ENCODE data around the gene PCSK9.
"Not testable (repeated sequence)": the region's sequence is repeated elsewhere in the genome, so short reads cannot be mapped to it uniquely, and the experiment has no call there.

The PCSK9 gene

GRCh38 chr1:55103891-55104290 is 64.5 kb downstream of the PCSK9 start:
- Histone ChIP-seq H3K27me3 (ENCODE audit: control insufficient read depth, insufficient read depth, low read length) (no peaks in the 10 kb centered on the region), H3K9ac (ENCODE audit: low read depth, low read length) (no peak overlapping the region), H3K36me3 (ENCODE audit: control insufficient read depth, insufficient read depth, low read length) (no peaks in the 10 kb centered on the region), H3K9me3 (ENCODE audit: control insufficient read depth, insufficient read depth, low read length) (no peaks in the 10 kb centered on the region), H3K4me3 (ENCODE audit: low read depth, low read length) (no peak overlapping the region), H3K4me1 (ENCODE audit: control insufficient read depth, insufficient read depth, low read length) (peaks cover under 1% of the 10 kb centered on the region)

- Histone ChIP-seq H3K4me1 (ENCODE audit: control insufficient read depth, insufficient read depth, low read length) (no peaks in the 10 kb centered on the region), H3K9me3 (ENCODE audit: control insufficient read depth, insufficient read depth, low read length) (no peaks in the 10 kb centered on the region), H3K9ac (ENCODE audit: low read depth, low read length) (no peak overlapping the region), H3K36me3 (ENCODE audit: control insufficient read depth, insufficient read depth, low read length) (no peaks in the 10 kb centered on the region), H3K4me3 (ENCODE audit: low read depth, low read length) (no peak overlapping the region), H3K27me3 (ENCODE audit: control insufficient read depth, insufficient read depth, low read length) (no peaks in the 10 kb centered on the region)
These were observed 67.8 kb downstream of the PCSK9 start for GRCh38 chr1:55107101-55107500.

- H3K4me3 ChIP-seq (ENCODE audit: low read depth, low read length); H3K36me3 ChIP-seq (ENCODE audit: control insufficient read depth, insufficient read depth, low read length); H3K4me1 ChIP-seq (ENCODE audit: control insufficient read depth, insufficient read depth, low read length); H3K9ac ChIP-seq (ENCODE audit: low read depth, low read length); H3K9me3 ChIP-seq (ENCODE audit: control insufficient read depth, insufficient read depth, low read length); H3K27me3 ChIP-seq (ENCODE audit: control insufficient read depth, insufficient read depth, low read length): not testable (repeated sequence)
These were observed 69.7 kb downstream of the PCSK9 start for GRCh38 chr1:55109005-55109404.

Measured in iPS-15b (cell line).